ENCODE measurements around the gene ZNF813. TPM values are rescaled to one million over a fixed set of nuclear protein-coding genes. Genes with fewer than 3 reads are reported as not detected.

The ZNF813 gene
- polyA plus RNA-seq, 1 donor (not counting 4 experiments of a cell fraction or from before 2014, with no cell fraction given): 2.5 TPM

GRCh38 chr19:53537521-53538377 is 70.2 kb downstream of the ZNF813 start, which contains the start of gene ZNF331:
TSS of gene ZNF331 (plus strand) at chr19:53538145. CDS start at chr19:53569377, 31,232 bp downstream.
- H3K9me1 ChIP-seq (ENCODE audit: control insufficient read depth, extremely low read depth, insufficient read depth, low read length): no peaks in the 10 kb centered on the region
- peak within 1 kb of the TSS; percentile 60 for H3K4me2 ChIP-seq (ENCODE audit: control insufficient read depth, extremely low read depth, insufficient read depth, low read depth, low read length)
- DNase-seq (ENCODE audit: low read depth, low spot score) (no peak), FAIRE-seq (no peak)
- TF ChIP-seq CTCF (optimal IDR thresholded peaks at IDR 0.05 in 1 of 3, IDR thresholded peaks at IDR 0.05 in 1 of 3, conservative IDR thresholded peaks at IDR 0.05 in 1 of 3; ENCODE audit: extremely low read depth in 1 of 3, insufficient read depth in 2 of 3, low read length in 3 of 3): peak; percentile 15 to 55 (median 31)
- TF ChIP-seq EZH2 (IDR thresholded peaks at IDR 0.05; ENCODE audit: low read length): no peak
- peak within 1 kb of the TSS; percentile 52 to 81 (median 67) for H3K4me3 ChIP-seq (ENCODE audit: control insufficient read depth in 2 of 3, extremely low read depth in 1 of 3, insufficient read depth in 2 of 3, low read depth in 1 of 3, low read length in 3 of 3)
- peak within 1 kb of the TSS; percentile 73 for H3K27ac ChIP-seq (ENCODE audit: control insufficient read depth, insufficient read depth, low read length)
- H3K9me3 ChIP-seq (ENCODE audit: control insufficient read depth, low read depth, low read length): no peaks in the 10 kb centered on the region
- peak within 1 kb of the TSS; percentile 78 for H3K9ac ChIP-seq (ENCODE audit: control insufficient read depth, extremely low read depth, insufficient read depth, low read length)
- H4K20me1 ChIP-seq (ENCODE audit: control insufficient read depth, extremely low read depth, insufficient read depth, low read length): no peaks in the 10 kb centered on the region
- no peaks in the 10 kb centered on the region for H3K4me1 ChIP-seq (ENCODE audit: control insufficient read depth, extremely low read depth, insufficient read depth, low read length)
- dilution Hi-C loops (cut with MboI; ENCODE audit: extremely low pct_ligation_motif_present, low sequenced_read_pairs): no loop called here
- peak within 1 kb of the TSS; percentile 99 for H2AFZ ChIP-seq (ENCODE audit: control insufficient read depth, low read length)
- H3K27me3 ChIP-seq (ENCODE audit: control insufficient read depth, extremely low read depth, insufficient read depth, low read length): no peaks in the 10 kb centered on the region
- no peaks in the 10 kb centered on the region for H3K36me3 ChIP-seq (ENCODE audit: control insufficient read depth in 2 of 2, extremely low read depth in 1 of 2, insufficient read depth in 2 of 2, low read length in 2 of 2)
- no peaks in the 10 kb centered on the region for H3K79me2 ChIP-seq (ENCODE audit: control insufficient read depth, insufficient read depth, low read length)

DNA sequence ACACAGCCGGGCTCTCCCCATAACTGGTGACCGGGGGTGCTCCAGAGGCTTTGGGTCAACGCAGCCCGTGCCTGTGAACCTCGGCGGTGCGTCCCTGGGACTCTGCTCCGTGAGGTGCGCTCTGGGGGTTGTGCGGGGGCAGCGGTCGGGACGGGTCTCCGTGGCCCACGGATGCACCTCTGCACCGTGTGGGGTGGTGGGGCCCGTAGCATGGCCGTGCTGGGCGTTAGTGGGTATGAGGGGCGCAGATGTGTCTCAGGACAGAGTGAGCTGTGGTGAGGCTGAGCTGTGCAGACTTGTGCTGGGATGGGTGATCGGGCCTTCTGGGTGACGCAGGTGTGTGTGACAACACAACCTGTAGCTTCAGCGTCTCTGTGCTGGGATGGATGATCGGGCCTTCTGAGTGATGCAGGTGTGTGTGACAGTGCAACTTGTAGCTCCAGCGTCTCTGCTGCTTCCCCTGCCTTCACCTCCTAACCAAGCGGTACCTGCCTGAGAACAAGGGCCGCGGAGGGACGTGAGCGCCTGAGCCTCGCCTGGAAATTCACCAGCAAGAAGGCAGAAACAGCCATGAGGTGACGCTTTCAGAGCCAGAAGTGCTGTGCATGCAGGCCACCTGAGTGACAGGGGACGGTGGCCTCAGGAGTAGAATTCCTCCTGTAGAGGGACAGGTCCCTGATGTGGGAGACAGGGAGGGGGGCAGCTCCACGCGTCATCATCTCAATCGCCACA is 71.0 kb downstream of the ZNF813 start:
- Histone ChIP-seq H3K9ac (ENCODE audit: control insufficient read depth, extremely low read depth, insufficient read depth, low read length) (peak overlapping the region; percentile 78), H3K9me1 (ENCODE audit: control insufficient read depth, extremely low read depth, insufficient read depth, low read length) (no peaks in the 10 kb centered on the region), H3K4me3 (ENCODE audit: control insufficient read depth in 2 of 3, extremely low read depth in 1 of 3, insufficient read depth in 2 of 3, low read depth in 1 of 3, low read length in 3 of 3) (peak overlapping the region; percentile 52 to 81 (median 67)), H3K79me2 (ENCODE audit: control insufficient read depth, insufficient read depth, low read length) (no peaks in the 10 kb centered on the region), H4K20me1 (ENCODE audit: control insufficient read depth, extremely low read depth, insufficient read depth, low read length) (no peaks in the 10 kb centered on the region), H3K9me3 (ENCODE audit: control insufficient read depth, low read depth, low read length) (no peaks in the 10 kb centered on the region), H3K27me3 (ENCODE audit: control insufficient read depth, extremely low read depth, insufficient read depth, low read length) (no peaks in the 10 kb centered on the region), H2AFZ (ENCODE audit: control insufficient read depth, low read length) (peak overlapping the region; percentile 99), H3K36me3 (ENCODE audit: control insufficient read depth in 2 of 2, extremely low read depth in 1 of 2, insufficient read depth in 2 of 2, low read length in 2 of 2) (no peaks in the 10 kb centered on the region), H3K27ac (ENCODE audit: control insufficient read depth, insufficient read depth, low read length) (peak overlapping the region; percentile 73), H3K4me1 (ENCODE audit: control insufficient read depth, extremely low read depth, insufficient read depth, low read length) (no peaks in the 10 kb centered on the region), H3K4me2 (ENCODE audit: control insufficient read depth, extremely low read depth, insufficient read depth, low read depth, low read length) (peak overlapping the region; percentile 60)
- FAIRE-seq (no peak), DNase-seq (ENCODE audit: low read depth, low spot score) (no peak)
- TF ChIP-seq EZH2 (IDR thresholded peaks at IDR 0.05; ENCODE audit: low read length): no peak
- no peak for TF ChIP-seq CTCF (optimal IDR thresholded peaks at IDR 0.05 in 1 of 3, IDR thresholded peaks at IDR 0.05 in 1 of 3, conservative IDR thresholded peaks at IDR 0.05 in 1 of 3; ENCODE audit: extremely low read depth in 1 of 3, insufficient read depth in 2 of 3, low read length in 3 of 3)
- dilution Hi-C loops (cut with MboI; ENCODE audit: extremely low pct_ligation_motif_present, low sequenced_read_pairs): no loop called here

Measured in keratinocyte (primary cell).